Posterior vena cava (tissue), 2 donors: ENCODE results near the gene TMEM178B. TPM values are rescaled to one million over a fixed set of nuclear protein-coding genes. Genes with fewer than 3 reads are reported as not detected.
"Not testable (repeated sequence)": the region's sequence is repeated elsewhere in the genome, so short reads cannot be mapped to it uniquely, and the experiment has no call there.

Experiments
- DNase-seq: peaks from one replicate; pipeline ENCODE4 v3.0.0-alpha.2; 2020; ENCODE audit warnings: low spot score
- intact Hi-C, 2 donors: fragments of 100-400 bp; cut with DNase I; formaldehyde crosslinking; loops; one replicate each; pipeline versions ENCODE4 v1.14.1 to v1.14.2; 2022 to 2023
- total RNA-seq, 2 donors: library from RNA; stranded (reverse); fragmentation: NEBNext Ultra II Directional; extraction: Animal tissue kit (Norgen Biotek cat#: 25700); gene quantifications; one replicate each; pipeline ENCODE4 v1.2.1, GENCODE V29; 2021
- donor health status: DM: yes; HTN: yes; CAD: no.
- donor health status: DM: yes; HTN: yes; CAD: no.

TMEM178B gene
- total RNA-seq, 2 donors from 2014 or later, result 1.00 to 1.2 TPM

DNA sequence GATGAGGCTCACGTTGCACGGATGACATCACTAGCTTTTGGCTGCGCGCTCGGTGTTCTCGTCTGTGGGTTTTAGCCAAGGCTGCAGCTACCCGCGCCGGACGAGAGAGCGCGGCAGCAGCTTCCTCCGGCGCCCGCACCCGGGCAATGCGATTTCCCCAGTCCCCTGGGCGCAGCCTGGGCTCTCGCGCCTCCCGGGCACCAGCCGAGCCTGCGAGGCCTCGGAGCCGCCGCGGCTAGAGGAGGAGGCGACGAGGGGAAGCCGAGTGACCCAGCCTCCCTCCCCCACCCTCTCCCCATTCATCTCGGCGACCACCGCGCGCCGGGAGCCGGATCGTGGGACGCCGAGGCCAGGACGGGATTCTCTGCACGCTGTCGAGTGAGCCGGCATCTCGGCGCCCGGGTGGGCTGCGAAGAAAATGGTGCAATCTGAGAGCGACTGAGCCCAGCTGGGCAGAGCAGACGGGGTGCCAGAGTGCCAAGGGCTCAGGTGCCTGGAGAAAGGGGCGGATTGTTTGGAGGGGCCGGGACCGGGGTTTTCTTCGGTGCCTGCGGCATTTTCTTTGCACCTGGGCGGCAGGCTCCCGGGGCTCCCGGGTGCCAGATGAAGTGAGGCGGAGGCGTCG is 1.2 kb upstream of the TMEM178B start:
- DNase-seq, result peak; percentile 90
- intact Hi-C loops, result no loop called here

DNA sequence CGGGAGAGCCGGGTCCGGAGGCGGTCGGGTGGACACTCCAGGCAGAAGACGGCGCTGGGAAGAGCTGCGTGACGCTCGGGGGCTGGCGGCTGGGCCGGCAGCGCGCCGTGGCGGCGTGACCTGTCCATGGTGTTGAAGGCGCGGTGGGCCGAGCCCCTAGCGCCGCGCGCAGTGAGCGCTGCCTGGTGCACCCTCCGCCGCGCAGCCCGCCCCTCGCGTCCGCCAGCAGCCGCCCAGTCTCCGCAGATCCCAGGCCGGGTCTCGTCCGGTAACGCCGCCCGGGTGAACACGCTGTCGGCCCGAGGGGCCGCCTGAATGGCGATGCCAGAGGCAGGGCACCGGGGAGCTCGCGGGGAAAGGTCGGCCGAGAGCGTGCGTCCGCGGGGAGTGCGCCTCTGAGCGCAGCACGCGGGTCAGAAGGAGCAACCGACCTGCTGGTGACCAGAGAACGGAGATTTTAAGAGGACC is 657 bp upstream of the TMEM178B start:
- DNase-seq, result no peak
- intact Hi-C loops, result no loop called here

DNA sequence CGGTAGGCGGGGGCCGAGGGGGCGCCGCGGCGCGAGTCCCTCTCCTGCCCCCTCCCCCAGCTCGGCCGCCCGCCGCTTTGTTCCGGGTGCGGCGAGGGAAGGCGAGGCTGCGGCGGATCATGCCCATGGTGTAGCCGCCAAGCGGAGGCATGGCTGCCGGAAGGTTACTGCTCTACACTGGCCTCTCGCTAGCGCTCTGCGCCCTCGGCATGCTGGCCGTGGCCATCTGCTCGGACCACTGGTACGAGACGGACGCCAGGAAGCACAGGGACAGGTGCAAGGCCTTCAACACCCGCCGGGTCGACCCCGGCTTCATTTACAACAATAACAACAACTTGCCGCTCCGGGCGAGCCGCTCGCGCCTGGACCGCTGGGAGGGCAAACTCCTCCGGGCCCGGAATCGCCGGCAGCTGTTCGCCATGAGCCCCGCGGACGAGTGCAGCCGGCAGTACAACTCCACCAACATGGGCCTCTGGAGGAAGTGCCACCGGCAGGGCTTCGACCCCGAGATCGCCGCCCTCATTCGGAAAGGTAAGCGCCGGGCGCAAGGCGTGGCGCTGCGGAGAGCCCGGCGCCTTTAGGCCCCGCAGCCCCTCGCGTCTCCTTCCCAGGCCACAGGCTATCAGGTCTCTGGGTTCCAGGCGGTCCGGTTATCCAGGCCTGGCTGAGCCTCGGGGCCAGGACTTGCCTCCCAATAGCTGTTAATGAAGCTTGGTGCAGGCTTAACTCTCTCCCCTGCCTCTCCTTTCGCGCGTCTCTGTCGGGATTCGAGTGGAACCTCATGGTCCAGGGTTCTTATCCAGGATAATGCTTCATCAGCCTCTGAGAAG is 513 bp downstream of the TMEM178B start:
- intact Hi-C loops, result no loop called here
- DNase-seq, result peak; percentile 84

DNA sequence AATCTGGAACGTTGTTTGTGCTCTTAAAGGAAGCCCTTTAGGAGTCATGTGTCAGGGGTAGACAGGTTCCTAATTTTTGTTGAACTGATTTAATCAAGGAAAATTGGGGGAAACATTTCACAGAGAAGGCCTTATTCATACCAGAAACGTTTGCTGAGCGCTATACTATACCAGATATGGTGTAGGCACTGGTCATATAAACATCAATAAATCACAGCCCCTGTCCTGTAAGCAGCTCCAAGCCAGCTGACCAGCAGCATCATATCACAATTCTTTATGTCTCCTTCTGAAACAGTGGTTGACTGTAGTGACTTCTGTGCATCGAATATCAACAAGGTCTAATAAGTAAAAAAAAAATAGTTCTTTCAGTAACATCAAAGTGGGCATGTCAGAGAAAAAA is 1.1 kb downstream of the TMEM178B start:
- intact Hi-C loops, result no loop called here

DNA sequence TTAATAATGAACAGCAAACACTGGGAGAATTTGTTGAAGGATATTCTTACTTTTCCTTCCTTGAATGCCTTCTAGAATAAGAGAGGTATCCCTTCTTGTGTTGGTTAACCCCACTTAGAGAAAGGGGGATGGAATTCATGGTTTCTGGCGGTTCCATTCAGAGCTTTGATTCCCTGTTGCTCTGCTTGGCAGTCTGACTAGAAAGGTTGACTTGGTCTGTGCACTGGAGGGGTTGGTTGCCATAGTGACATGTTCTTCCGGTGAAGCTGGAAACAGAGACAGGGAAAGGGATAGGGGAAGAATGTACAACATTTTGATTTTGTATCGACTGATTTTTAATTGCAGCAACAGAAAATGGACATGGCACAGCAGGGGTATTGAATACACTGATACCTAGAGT is 2.5 kb downstream of the TMEM178B start:
- intact Hi-C loops, result no loop called here
- no peak for DNase-seq

More for the DNA sequence above, 1.1 kb downstream of the TMEM178B start:
- no peak for DNase-seq

DNA sequence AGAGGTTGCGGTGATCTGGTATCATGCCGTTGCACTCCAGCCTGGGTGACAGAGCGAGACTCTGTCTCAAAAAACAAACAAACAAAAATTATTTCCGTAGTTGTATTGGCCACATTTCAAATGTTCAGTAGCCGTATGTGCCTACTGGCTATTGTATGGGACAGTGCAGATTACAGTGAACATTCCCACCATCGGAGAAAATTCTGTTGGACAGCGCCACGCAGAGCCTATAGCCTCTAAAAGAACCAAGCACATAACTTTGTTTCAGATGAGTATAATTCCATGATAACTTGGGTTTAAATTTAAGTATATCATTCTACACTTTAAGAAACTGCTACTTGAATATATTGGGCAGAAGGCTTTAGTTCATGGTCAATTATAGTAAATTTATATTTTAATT is 5.4 kb downstream of the TMEM178B start:
- intact Hi-C loops, result no loop called here
- DNase-seq, result no peak

DNA sequence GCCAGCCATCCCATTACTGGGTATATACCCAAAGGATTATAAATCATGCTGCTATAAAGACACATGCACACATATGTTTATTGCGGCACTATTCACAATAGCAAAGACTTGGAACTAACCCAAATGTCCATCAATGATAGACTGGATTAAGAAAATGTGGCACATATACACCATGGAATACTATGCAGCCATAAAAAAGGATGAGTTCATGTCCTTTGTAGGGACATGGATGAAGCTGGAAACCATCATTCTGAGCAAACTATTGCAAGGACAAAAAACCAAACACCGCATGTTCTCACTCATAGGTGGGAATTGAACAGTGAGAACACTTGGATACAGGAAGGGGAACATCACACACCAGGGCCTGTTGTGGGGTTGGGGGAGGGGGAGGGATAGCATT is 15.6 kb downstream of the TMEM178B start:
- intact Hi-C loops, DNase-seq: not testable (repeated sequence)

DNA sequence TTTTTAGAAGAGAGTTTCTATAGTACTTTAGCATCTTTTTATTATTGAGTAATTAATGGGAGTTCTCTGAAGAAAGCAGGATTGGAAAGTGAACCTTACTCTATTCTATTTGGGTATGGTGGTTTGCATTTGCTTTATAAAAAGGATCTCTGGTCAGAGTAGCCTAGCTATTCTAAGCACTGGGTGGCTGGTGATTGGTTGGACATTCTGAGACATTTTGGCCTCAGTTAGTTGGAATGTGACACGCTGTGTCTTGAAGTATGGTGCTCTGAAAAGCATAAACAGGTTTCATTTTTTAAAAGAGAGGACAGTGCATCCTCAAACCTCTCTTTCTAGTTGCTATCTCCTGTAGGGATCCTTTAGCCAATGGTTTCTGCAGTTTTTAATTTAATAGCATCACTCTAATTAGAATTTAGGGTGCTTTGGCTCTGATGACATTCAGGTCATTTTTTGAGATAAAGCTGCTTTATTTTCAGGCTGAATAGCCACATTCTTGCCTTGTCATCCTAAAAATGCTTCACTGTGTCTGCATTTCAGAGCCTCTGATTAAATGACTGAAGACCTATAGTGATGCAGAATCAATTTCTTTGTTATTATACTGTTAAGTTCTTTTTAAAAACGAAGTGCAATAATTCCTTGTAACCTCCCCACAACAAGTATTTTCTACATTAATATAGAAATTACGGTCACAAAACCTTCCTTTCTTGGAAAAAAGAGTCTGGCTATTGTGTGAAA is 20.6 kb downstream of the TMEM178B start:
- intact Hi-C loops, result no loop called here
- DNase-seq, result no peak

DNA sequence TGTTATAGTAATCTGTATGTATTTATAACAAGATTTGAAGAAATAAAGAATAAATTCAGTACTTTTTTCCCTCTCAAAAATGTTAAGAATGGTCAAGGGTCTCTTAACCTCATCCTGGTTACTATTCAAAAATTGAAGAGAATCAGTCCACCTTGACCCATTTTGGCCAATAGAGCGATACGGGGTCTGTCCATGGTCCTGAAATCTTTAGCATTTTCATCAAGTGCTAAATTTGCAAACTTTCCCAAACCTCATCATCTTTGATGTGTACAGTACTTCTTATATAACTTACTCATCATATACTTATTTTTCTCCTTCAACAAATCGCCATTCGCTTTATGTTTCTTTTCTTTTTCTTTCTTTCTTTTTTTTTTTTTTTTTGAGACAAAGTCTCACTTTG is 23.6 kb downstream of the TMEM178B start:
- no peak for DNase-seq
- intact Hi-C loops, result no loop called here

DNA sequence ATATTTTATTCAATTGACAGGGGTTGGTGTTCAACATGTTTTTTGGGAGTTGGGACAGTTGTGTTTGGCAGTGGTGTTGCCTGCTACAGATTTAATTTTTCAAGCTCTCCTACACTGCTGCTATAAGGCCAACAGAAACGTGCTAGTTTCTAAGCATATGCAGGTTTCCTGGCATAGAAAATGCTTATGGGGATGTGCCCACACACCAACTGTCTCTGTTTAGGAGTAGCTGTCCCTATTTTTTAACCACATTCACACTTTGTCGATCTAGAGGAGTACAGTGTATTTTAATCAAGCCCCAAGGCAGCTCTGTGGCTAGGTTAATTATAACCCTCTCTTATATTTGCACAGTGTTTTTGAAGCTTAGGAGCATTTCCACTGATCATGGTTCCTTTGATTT is 28.6 kb downstream of the TMEM178B start:
- DNase-seq, result no peak
- intact Hi-C loops, result no loop called here

DNA sequence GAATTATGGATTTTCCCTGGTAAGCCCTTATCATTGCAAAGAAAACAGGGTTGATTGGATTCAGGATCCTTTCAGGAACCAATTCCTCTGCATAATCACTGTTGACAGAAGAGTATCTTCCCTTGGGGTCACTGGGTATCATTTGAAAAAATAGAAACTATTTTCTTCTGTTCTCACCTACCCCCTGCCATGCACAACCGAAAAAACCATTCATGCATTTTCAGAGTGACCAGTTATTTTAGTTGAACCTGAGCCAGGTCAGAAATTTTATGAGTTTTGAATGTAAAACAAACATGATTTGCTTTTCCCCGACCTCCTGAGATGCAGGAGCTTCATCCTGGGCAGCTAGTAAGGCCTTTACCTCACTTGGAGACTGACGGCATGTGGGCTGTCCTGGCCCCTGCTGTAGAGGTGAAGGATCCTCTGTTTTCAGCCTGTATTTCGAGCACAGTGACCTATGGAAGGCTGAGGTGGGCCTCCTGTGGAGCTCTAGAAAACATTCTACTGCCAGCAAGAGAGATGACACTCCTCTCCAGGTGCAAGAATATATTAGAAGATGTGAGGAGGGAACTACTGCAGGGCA is 30.1 kb downstream of the TMEM178B start:
- no peak for DNase-seq
- intact Hi-C loops, result no loop called here

DNA sequence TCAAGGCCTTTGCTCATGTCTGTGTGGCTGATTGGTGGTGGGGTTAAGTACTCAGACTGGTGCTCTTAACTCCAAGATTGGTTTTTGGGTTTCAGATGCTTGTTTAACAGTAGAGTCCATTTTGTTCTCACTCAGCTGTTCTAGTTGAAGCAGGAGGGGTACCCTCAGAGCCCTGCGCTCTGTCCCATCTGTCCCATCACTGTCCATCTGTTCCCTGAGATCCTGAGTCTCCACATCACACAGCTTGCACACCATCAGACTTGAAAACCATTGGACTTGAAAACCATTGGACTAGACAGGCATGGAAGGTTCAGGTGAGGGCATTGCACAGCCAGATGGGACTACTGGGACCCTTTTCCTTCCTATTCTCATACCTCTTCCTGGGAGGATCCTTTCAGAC is 39.3 kb downstream of the TMEM178B start:
- no peak for DNase-seq
- intact Hi-C loops, result no loop called here

DNA sequence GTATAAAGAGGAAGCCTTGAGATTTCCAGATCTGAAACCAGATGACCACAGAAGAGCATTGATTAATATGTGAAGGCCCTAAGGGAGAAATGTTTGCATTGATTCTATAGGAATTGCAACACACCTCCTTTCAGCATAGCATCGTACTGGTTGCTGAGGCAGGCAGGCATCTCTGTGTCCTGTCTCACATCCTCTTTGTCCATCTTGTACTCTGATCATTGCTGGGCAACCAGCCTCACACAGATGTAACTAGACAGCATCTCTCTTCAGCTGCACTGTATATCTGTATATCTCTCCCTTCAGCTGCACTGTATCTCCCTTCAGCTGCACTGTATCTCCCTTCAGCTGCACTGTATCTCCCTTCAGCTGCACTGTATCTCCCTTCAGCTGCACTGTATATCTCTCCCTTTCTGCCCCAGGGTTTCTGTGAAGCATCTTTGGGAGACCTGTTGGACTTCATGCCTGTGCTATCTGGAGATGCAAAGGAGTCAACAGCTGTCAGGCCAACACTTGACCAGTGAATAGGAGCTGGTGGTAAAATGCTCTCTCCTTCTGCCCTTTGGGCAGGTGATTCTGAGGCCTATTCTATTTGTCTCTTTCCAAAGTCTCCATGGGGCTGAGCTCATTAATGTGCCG is 40.3 kb downstream of the TMEM178B start:
- intact Hi-C loops, result no loop called here
- no peak for DNase-seq

DNA sequence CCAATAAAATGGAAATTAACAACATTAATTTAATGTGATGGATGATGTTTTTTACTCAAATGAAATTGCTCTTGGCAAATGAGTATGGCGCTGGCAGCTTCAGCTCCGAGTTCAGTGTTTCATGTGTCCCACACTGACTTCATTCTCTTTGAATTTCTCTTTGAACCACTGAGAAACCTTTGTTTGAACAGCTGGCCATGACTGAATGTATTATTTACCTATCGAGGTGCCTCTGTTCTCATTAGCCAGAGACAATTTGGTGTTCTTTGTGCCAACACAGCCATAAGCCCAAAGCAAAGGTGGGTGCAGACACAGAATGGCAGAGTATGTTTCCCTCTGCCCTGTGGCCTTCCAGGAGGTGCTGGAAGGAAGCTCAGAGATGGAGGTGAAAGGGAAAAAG is 42.1 kb downstream of the TMEM178B start:
- no peak for DNase-seq
- intact Hi-C loops, result no loop called here

DNA sequence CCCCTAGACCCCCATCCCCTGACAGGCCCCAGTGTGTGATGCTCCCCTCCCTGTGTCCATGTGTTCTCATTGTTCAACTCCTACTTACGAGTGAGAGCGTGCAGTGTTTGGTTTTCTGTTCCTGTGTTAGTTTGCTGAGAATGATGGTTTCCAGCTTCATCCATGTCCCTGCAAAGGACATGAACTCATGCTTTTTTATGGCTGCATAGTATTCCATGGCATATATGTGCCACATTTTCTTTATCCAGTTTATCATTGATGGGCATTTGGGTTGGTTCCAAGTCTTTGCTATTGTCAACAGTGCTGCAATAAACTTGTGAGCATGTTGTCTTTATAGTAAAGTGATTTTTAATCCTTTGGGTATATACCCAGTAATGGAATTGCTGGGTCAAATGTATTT is 42.8 kb downstream of the TMEM178B start:
- intact Hi-C loops, DNase-seq: not testable (repeated sequence)

DNA sequence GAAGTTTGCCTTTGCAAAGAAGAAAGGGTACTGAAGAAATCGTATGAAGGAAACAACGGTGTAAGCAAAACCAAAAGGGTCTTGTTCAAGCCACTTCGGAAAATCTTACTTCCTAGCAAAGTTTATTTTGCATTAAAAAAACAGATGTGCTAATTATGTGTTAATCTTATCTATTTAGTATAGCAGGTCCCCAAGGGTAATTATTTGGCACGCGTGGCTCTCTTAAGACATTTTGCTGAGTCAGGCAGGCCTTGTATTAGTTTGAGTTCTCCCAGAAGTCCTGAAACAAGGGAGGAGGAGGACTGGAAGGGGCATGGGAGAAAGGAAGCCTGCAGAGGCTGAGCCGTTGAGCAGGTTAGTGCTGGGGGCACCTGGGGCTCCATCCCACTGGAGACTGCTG is 44.9 kb downstream of the TMEM178B start:
- DNase-seq, result no peak
- intact Hi-C loops, result no loop called here

DNA sequence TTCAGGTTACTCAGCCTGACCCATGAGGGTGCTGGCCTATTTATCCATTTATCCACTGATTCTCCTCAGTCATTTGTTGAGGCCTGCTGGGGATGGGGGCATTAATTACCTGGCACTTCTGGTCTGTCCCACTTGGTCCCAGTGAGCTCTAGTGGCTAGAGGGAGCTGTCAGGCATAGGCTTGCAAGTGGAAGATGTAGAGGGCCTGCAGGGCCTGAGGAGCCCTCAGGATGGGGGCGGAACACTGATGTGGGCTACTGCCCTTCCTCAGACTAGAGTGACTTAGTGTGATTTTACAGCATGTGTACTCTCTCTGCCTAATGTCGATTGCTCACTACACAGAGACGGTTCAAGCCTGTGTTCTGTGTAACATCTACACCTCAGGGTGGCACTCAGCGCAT is 45.3 kb downstream of the TMEM178B start:
- intact Hi-C loops, result no loop called here

DNA sequence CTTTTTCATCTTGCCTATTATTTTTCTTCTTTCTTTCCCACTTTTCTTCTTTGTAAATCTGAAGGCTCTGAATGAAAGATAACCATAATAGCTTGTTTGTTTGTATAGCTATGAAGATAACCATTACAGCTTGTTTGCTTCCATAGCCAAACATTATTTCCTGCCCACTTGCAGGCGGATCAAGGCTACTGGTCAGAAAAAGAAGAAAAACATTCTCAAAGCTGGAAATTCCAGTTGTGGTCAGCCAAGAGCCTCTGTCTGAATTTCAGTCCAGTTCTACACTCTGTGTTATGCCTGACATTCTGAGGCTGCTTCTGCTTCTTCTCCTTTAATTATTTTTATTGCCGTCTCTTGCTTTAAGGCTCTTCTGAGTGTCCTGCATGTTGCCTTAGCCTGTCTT is 48.9 kb downstream of the TMEM178B start:
- DNase-seq, result no peak
- intact Hi-C loops, result no loop called here

More for the DNA sequence above, 45.3 kb downstream of the TMEM178B start:
- no peak for DNase-seq

DNA sequence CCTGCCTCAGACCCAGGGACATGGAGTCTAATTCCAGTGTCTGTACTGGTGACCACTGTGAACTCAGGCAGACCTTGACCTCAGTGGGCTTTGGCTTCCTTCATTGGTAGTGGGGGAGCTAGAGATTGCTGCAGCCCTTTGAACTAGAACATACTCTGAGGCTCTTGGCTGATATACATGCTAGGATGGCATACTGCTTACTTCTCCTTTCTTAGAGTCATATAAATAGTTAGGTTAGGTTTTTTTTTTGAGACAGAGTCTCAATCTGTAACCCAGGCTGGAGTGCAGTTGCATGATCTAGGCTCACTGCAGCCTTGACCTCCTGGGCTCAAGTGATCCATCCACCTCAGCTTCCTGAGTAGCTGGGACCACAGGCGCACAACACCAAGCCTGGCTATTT is 49.7 kb downstream of the TMEM178B start:
- intact Hi-C loops, result no loop called here
- no peak for DNase-seq
